Neutrophil (primary cell): ENCODE results near the gene PRR5L.

ENCODE experiments used
- H3K27ac ChIP-seq: fragments of 200-600 bp; sonication (generic); 2 replicates; pipeline ENCODE4 v1.5.1; 2016; ENCODE audit warnings: mild to moderate bottlenecking, moderate library complexity
- H3K27me3 ChIP-seq: fragments of 200-600 bp; sonication (generic); 2 replicates; pipeline ENCODE4 v1.6.0; 2016; ENCODE audit warnings: mild to moderate bottlenecking
- H3K36me3 ChIP-seq: fragments of 200-600 bp; sonication (generic); 2 replicates; pipeline ENCODE4 v1.5.1; 2017
- H3K4me1 ChIP-seq, 2 experiments: fragments of 200-600 bp in 1 of 2; sonication (generic) in 1 of 2; 1 replicate in 1 of 2; 2 replicates in 1 of 2; pipeline versions ENCODE4 v1.5.1 to v1.6.1; 2013 to 2016; ENCODE audit warnings: low read depth in 1 of 2, low read length in 1 of 2, mild to moderate bottlenecking in 1 of 2, moderate library complexity in 1 of 2; ENCODE audit not compliant: control insufficient read depth in 1 of 2, insufficient read depth in 1 of 2
- H3K4me3 ChIP-seq, 2 experiments: fragments of 200-600 bp in 1 of 2; sonication (generic) in 1 of 2; 1 replicate in 1 of 2; 2 replicates in 1 of 2; pipeline ENCODE4 v1.5.1; 2013 to 2016; ENCODE audit warnings: low read depth in 1 of 2, low read length in 1 of 2, mild to moderate bottlenecking in 1 of 2, moderate library complexity in 1 of 2
- H3K9me3 ChIP-seq: fragments of 200-600 bp; sonication (generic); 2 replicates; pipeline ENCODE4 v1.5.1; 2016
- CTCF ChIP-seq: fragments of 200-600 bp; sonication (generic); IDR thresholded peaks from 2 replicates; pipeline ENCODE4 v1.5.1; 2016; ENCODE audit warnings: antibody characterized with exemption

The PRR5L gene

DNA sequence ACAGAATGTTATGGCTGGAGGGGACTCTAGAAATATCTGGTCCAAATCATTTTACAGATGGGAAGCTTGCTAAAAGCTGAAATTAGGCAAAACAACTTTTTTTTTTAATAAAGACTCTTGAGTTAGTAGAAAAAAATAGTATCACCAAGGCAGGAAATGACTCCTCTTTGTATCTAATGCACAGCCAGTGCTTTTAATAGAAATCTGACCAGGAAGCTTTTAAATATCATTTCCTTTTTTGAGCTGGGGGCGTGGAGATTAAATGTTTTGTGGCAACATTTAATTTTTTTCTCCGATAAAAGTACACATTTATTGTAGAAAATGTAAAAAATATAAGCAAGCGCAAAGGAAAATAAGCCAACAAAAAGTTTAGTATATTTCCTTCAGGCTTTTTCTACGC lies 191.5 kb downstream of the PRR5L start:
- Histone ChIP-seq H3K9me3 (no peaks in the 10 kb centered on the region), H3K36me3 (peaks cover 87% of the 10 kb centered on the region), H3K27ac (no peak overlapping the region), H3K4me1 (no peaks in the 10 kb centered on the region), H3K27me3 (no peaks in the 10 kb centered on the region), H3K4me3 (no peak overlapping the region)
- no peak for TF ChIP-seq CTCF

GRCh38 chr11:36488096-36488495 lies 192.0 kb downstream of the PRR5L start:
- peaks cover 87% of the 10 kb centered on the region for H3K36me3 ChIP-seq
- H3K9me3 ChIP-seq: no peaks in the 10 kb centered on the region
- no peak for TF ChIP-seq CTCF
- no peak overlapping the region for H3K27ac ChIP-seq
- H3K4me1 ChIP-seq: no peaks in the 10 kb centered on the region
- H3K4me3 ChIP-seq: no peak overlapping the region
- no peaks in the 10 kb centered on the region for H3K27me3 ChIP-seq

GRCh38 chr11:36490026-36490806 lies 194.1 kb downstream of the PRR5L start:
- Histone ChIP-seq H3K4me3 (no peak overlapping the region), H3K4me1 (no peaks in the 10 kb centered on the region), H3K36me3 (peaks cover 85% of the 10 kb centered on the region), H3K9me3 (no peaks in the 10 kb centered on the region), H3K27me3 (no peaks in the 10 kb centered on the region), H3K27ac (no peak overlapping the region)
- TF ChIP-seq CTCF: no peak

GRCh38 chr11:36492724-36493304 lies 196.7 kb downstream of the PRR5L start:
- no peak overlapping the region for H3K27ac ChIP-seq
- H3K36me3 ChIP-seq: peaks cover 85% of the 10 kb centered on the region
- no peaks in the 10 kb centered on the region for H3K4me1 ChIP-seq
- no peaks in the 10 kb centered on the region for H3K27me3 ChIP-seq
- no peak overlapping the region for H3K4me3 ChIP-seq
- TF ChIP-seq CTCF: peak; percentile 86
- no peaks in the 10 kb centered on the region for H3K9me3 ChIP-seq

DNA sequence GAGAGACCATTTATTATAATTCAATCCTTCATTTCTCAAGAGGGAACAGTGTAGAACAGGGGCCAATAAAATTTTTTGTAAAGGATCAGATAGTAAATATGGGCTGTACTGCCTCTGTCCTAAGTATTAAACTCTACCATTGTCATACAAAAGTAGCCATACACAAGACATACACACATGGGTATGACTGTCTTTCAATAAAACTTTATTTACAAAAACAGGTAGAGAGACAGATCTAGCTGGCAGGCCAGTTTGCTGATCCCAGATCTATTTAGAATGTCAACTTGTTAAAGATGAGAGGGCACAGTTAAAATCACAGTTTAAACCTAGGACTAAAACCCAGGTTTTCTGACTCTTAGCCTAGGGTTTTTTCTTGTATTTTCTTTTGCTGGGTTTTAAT lies 197.2 kb downstream of the PRR5L start:
- no peaks in the 10 kb centered on the region for H3K4me1 ChIP-seq
- no peaks in the 10 kb centered on the region for H3K27me3 ChIP-seq
- H3K9me3 ChIP-seq: no peaks in the 10 kb centered on the region
- H3K27ac ChIP-seq: no peak overlapping the region
- no peak overlapping the region for H3K4me3 ChIP-seq
- no peak for TF ChIP-seq CTCF
- H3K36me3 ChIP-seq: peaks cover 85% of the 10 kb centered on the region
